Sigmoid colon (tissue), 7 donors: ENCODE data around the gene BCAS1. TPM values are rescaled to one million over a fixed set of nuclear protein-coding genes. Genes with fewer than 3 reads are reported as not detected.

ENCODE experiments used
- DNase-seq: peaks from one replicate; pipeline ENCODE4 v3.0.0-alpha.2; 2019
- H3K27ac ChIP-seq, 4 donors: fragments of 200-600 bp; sonication (generic); one replicate each; pipeline ENCODE4 v1.5.1; 2016 to 2019; ENCODE audit warnings: mild to moderate bottlenecking in 1 of 4
- H3K27me3 ChIP-seq, 3 donors: fragments of 200-600 bp; sonication (generic); one replicate each; pipeline ENCODE4 v1.5.1; 2019; ENCODE audit warnings: mild to moderate bottlenecking in 1 of 3
- H3K36me3 ChIP-seq, 4 donors: fragments of 200-600 bp; sonication (generic); one replicate each; pipeline ENCODE4 v1.5.1; 2016 to 2019
- H3K4me1 ChIP-seq, 4 donors: fragments of 200-600 bp; sonication (generic); one replicate each; pipeline ENCODE4 v1.5.1; 2017 to 2019
- H3K4me3 ChIP-seq, 4 donors: fragments of 200-600 bp; sonication (generic); one replicate each; pipeline ENCODE4 v1.5.1; 2017 to 2019; ENCODE audit warnings: mild to moderate bottlenecking in 2 of 4, moderate library complexity in 1 of 4
- H3K9me3 ChIP-seq, 4 donors: fragments of 200-600 bp in 3 of 4; sonication (generic) in 3 of 4; one replicate each; pipeline versions ENCODE4 v1.5.1 to v1.6.1; 2013 to 2019
- CTCF ChIP-seq, 4 experiments: fragments of 450-650 bp in 3 of 4; fragments of 200-600 bp in 1 of 4; IDR thresholded peaks; one replicate each; pipeline ENCODE4 v1.5.1; 2016 to 2019; ENCODE audit warnings: antibody characterized with exemption in 4 of 4, mild to moderate bottlenecking in 3 of 4, moderate library complexity in 2 of 4
- EP300 ChIP-seq, 4 donors: sonication (generic); formaldehyde crosslinking; IDR thresholded peaks; one replicate each; pipeline ENCODE4 v1.6.1; 2017; ENCODE audit warnings: antibody characterized with exemption in 4 of 4
- POLR2A ChIP-seq, 2 donors: fragments of 450-650 bp; IDR thresholded peaks; one replicate each; pipeline ENCODE4 v1.6.1; 2016; ENCODE audit warnings: antibody characterized with exemption in 2 of 2, mild to moderate bottlenecking in 2 of 2, moderate library complexity in 2 of 2
- POLR2AphosphoS5 ChIP-seq, 4 donors: sonication (generic); formaldehyde crosslinking; IDR thresholded peaks; one replicate each; pipeline ENCODE4 v1.6.1; 2017; ENCODE audit warnings: antibody characterized with exemption in 4 of 4
- WGBS, 2 donors: extraction: QIAGEN DNeasy Blood & Tissue Kit; methylation state at CpG; one replicate each; pipeline ENCODE4 v1.1.7; 2013; 5-methylcytosine and 5-hydroxymethylcytosine counted together
- intact Hi-C: fragments of 100-400 bp; cut with DNase I; formaldehyde crosslinking; loops from one replicate; pipeline ENCODE4 v1.15.1; 2023
- polyA plus RNA-seq, 3 donors: library from polyadenylated mRNA; stranded (reverse); fragments of 200-250 nt; gene quantifications; one replicate each; pipeline ENCODE4 v1.2.3, GENCODE V29; 2013
- total RNA-seq, 4 donors: library from RNA; depleted of rRNA; stranded (reverse); fragments of >200 nt; gene quantifications; one replicate each; pipeline ENCODE4 v1.1.0, GENCODE V29; 2016
- donor health status: healthy with polysubstance abuse.
- donor health status: Bipolar disorder and iron deficiency.
- donor health status: healthy.

The BCAS1 gene
- total and polyA plus RNA-seq, 7 donors: 0.71 to 198 (median 35.4) TPM; not detected in 2

- H3K4me3 ChIP-seq: no peak overlapping the region
- WGBS, 2 donors: 36 to 76% methylated on average over 9 of the region's 9 CpGs
- intact Hi-C loops: loop anchor here (10.0 kb wide), 1 partner anchor 125 kb away; no protein-coding TSS in a partner anchor
- H3K36me3 ChIP-seq: no peaks in the 10 kb centered on the region
- no peaks in the 10 kb centered on the region for H3K27me3 ChIP-seq
- no peak overlapping the region for H3K27ac ChIP-seq
- TF ChIP-seq POLR2AphosphoS5 (IDR thresholded peaks at IDR 0.05) (no peak), CTCF (IDR thresholded peaks at IDR 0.05) (no peak), POLR2A (IDR thresholded peaks at IDR 0.05) (no peak), EP300 (IDR thresholded peaks at IDR 0.05) (no peak)
- no peak for DNase-seq
- H3K9me3 ChIP-seq: no peaks in the 10 kb centered on the region
- H3K4me1 ChIP-seq: no peaks in the 10 kb centered on the region
Observed at GRCh38 chr20:54069501-54069971, 858 bp downstream of the BCAS1 start.

GRCh38 chr20:54068966-54069365, 1.4 kb downstream of the BCAS1 start:
- no peaks in the 10 kb centered on the region for H3K36me3 ChIP-seq
- no peaks in the 10 kb centered on the region for H3K9me3 ChIP-seq
- no peak for DNase-seq
- no peaks in the 10 kb centered on the region for H3K4me1 ChIP-seq
- TF ChIP-seq POLR2AphosphoS5 (IDR thresholded peaks at IDR 0.05) (no peak), CTCF (IDR thresholded peaks at IDR 0.05) (no peak), EP300 (IDR thresholded peaks at IDR 0.05) (no peak), POLR2A (IDR thresholded peaks at IDR 0.05) (no peak)
- H3K4me3 ChIP-seq: no peak overlapping the region
- no peak overlapping the region for H3K27ac ChIP-seq
- intact Hi-C loops: loop anchor here (10.0 kb wide), 1 partner anchor 124 kb away; no protein-coding TSS in a partner anchor
- H3K27me3 ChIP-seq: no peaks in the 10 kb centered on the region
- WGBS, 2 donors: 90 to 95% methylated on average over 5 of the region's 5 CpGs

- intact Hi-C loops: loop anchor here (10.0 kb wide), 1 partner anchor 124 kb away; no protein-coding TSS in a partner anchor
Observed at GRCh38 chr20:54068495-54068894, 1.9 kb downstream of the BCAS1 start.

DNA sequence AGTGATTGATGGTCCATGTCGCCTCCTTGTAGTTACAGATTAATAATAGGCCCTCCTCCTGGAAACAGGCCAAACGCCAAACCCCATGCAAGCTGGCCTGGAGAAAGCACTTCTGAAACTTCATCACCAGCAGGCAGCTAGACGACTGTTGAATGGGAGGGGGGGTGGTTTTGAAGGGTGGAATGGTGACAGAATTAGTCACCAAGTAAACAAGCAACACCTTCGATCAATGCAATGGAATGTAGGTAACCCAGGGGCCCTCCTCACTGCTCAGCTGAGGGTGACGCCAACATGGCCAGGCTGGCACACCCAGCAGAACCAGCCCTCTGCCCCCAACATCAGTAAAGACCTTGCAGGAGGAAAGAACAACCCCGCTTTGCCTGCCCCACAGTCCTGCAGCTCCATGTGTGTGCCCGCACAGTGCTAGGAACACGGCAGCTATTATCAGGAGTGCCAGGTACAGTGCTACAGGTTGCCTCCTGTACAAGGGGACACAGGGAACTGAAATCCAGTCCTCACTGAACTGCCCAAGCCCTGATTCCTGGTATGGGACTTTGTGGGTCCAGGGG, 2.7 kb downstream of the BCAS1 start:
- TF ChIP-seq POLR2AphosphoS5 (IDR thresholded peaks at IDR 0.05) (no peak), EP300 (IDR thresholded peaks at IDR 0.05) (no peak), POLR2A (IDR thresholded peaks at IDR 0.05) (peak in 1 of 2 donors; percentile 19), CTCF (IDR thresholded peaks at IDR 0.05) (no peak)

More at GRCh38 chr20:54068495-54068894, 1.9 kb downstream of the BCAS1 start:
- TF ChIP-seq EP300 (IDR thresholded peaks at IDR 0.05) (no peak), POLR2A (IDR thresholded peaks at IDR 0.05) (no peak), POLR2AphosphoS5 (IDR thresholded peaks at IDR 0.05) (no peak), CTCF (IDR thresholded peaks at IDR 0.05) (no peak)
- WGBS, 2 donors: 57 to 83% methylated on average over 5 of the region's 5 CpGs
- Histone ChIP-seq H3K36me3 (no peaks in the 10 kb centered on the region), H3K27ac (no peak overlapping the region), H3K4me1 (no peaks in the 10 kb centered on the region), H3K4me3 (no peak overlapping the region), H3K9me3 (no peaks in the 10 kb centered on the region), H3K27me3 (no peaks in the 10 kb centered on the region)
- DNase-seq: no peak

More for the DNA sequence above, 2.7 kb downstream of the BCAS1 start:
- Histone ChIP-seq H3K4me1 (no peaks in the 10 kb centered on the region), H3K36me3 (no peaks in the 10 kb centered on the region), H3K27me3 (no peaks in the 10 kb centered on the region), H3K9me3 (no peaks in the 10 kb centered on the region), H3K27ac (no peak overlapping the region), H3K4me3 (no peak overlapping the region)
- WGBS, 2 donors: 13 to 44% methylated on average over 8 of the region's 8 CpGs
- DNase-seq: no peak
- intact Hi-C loops: loop anchor here (10.0 kb wide), 1 partner anchor 123 kb away; no protein-coding TSS in a partner anchor
